NCI-H146 treated with DMSO at 0.1 percent for 48 hours (cell line): ENCODE data around the gene DBN1.
"Not testable (repeated sequence)": the region's sequence is repeated elsewhere in the genome, so short reads cannot be mapped to it uniquely, and the experiment has no call there.

Experiments used
- DNase-seq: peaks from one replicate; lab custom pipeline; 2025; ENCODE audit not compliant: unreplicated experiment; lab: John Stamatoyannopoulos, UW

DBN1 gene

GRCh38 chr5:177491983-177492746, 18.7 kb upstream of the DBN1 start:
- no peak for DNase-seq

GRCh38 chr5:177491429-177491945, 18.1 kb upstream of the DBN1 start:
- DNase-seq = no peak

GRCh38 chr5:177490992-177491391, 17.6 kb upstream of the DBN1 start:
- DNase-seq = no peak

- DNase-seq = no peak
Measured at GRCh38 chr5:177490311-177490991, 17.0 kb upstream of the DBN1 start.

DNA sequence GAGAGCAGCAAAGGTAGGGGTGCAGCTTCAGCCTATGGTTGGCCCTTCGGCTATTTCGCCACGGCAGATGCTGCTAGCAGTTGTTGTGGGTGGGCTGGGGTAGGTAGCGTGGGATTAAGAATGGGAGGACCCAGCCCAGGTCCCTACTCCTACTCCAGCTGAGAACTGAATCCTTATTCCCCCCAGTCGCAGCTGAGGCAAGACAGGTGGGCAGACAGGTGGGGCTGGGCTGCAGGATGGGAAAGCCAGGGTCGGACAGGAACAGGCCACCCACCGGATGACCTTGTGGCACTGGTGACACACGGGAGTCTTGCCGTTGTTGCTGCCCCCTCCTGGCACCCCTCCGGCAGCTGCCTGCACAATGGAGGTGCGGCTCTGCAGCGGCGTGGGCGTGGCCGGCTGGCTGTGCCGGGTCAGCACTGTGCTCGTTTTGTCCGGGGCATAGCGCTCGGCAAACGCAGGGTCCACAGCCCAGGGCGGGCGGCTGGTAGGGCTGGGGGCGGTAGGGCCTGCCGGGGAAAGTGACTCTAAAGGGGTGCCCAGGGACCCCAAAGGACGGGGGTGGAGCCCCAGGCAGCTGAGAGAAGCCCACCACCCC, 15.8 kb upstream of the DBN1 start:
- DNase-seq = no peak

DNA sequence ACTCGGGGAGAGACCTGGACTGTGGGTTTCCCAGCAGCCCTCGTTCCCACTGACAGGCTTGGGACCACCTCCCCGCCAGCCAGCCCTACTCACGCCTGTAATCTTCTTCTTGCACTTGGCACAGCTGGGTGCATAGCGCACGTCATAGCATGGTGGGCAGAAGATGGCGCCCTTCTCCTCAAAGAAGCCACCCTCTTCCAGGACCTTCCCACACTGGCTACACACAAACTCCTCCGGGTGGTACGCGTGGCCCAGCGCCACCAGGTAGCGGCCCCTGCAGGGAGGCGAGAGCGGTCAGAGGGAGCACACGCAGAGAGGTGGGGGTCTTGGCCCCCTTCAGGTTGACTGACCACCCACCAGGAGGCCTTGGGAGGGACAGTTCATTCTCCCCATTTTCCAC, 14.5 kb upstream of the DBN1 start:
- no peak for DNase-seq

- DNase-seq = no peak
Measured at GRCh38 chr5:177487144-177487543, 13.7 kb upstream of the DBN1 start.

GRCh38 chr5:177486256-177486655, 12.8 kb upstream of the DBN1 start:
- no peak for DNase-seq

DNA sequence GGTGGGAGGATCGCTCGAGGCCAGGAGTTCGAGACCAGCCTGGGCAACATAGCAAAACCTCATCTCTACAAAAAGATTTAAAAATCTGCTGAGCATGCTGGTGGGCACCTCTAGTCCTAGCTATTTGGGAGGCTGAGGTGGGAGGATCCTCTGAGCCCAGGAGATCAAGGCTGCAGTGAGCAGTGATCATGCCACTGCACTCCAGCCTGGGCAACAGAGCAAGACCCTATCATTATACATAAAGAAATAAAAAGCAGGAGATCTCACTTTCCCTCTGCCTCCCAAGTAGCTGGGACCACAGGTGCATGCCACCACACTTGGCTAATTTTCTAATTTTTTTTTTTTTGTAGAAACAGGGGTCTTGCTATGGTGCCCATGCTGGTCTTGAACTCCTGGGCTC, 12.3 kb upstream of the DBN1 start:
- DNase-seq = not testable (repeated sequence)

DNA sequence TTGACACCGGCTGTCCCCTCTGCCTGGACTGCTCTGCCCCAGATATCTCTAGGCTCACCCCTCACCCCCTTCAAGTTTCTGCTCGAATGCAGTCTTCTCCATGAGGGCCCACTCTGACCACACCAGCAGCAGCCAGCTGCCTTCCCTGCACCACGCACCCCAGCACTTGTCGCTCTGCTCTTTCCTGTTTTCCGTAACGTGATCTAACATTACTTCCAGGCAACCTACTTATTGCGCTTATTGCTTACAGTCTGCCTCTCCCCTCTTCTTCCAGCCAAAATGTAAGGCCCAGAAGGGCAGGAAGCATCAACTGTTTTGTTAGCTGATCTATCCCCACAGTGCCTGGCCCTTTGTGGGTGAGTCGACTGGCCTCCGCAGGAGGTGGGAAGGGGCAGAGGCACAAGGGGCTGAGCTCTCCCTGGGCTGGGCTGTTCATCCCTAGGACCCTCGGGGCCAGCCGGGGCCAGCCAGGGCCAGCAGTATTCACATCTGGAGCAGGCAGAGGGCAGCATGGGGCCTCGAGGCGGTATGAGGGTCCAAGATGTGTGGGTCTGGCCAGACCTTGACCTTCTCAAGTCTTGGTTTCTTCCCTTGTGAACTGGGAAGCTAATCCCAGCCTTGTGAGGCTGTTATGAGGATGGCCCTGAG, 11.6 kb upstream of the DBN1 start:
- DNase-seq = no peak

- no peak for DNase-seq
Measured at GRCh38 chr5:177483994-177484901, 10.8 kb upstream of the DBN1 start.

DNA sequence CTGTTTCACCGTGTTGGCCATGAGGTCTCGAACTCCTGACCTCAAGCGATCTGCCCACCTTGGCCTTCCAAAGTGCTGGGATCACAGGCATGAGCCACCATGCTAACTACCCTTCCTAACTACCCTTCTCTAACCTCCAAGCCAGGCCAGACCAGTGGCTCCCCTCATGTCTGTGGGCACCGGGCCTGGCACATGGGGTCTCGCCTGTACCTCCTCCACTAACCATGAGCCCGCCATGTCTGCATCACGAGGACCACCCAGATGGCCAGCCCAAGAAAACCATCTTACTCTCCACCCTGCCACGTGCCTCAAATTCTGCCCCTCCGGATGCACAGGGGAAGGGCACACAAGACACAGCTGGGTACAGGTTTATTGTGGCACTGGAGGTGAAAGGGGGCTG, 9.6 kb upstream of the DBN1 start:
- no peak for DNase-seq

DNA sequence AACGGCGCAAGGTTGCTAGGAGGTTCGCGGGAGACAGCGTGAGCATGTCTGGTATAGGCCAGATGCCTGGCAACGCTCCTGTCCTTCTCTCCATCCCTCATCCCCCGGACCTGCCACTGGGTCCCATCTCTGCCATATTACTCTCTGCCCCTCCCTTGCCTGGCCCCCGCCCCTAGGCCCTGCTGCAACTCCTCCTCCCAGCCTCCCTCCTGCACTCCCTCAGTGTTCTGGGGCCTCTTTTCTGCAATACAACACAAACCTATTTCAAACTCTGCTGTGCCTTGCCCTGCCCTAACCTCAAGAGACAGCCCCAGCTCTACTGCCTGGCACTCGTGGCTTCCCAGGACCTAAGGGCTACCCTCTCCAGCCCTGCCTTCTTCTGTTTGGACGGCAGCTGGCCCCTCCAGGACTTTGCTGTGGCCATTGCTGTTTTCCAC, 8.9 kb upstream of the DBN1 start:
- no peak for DNase-seq

GRCh38 chr5:177479774-177480173, 6.3 kb upstream of the DBN1 start:
- no peak for DNase-seq

DNA sequence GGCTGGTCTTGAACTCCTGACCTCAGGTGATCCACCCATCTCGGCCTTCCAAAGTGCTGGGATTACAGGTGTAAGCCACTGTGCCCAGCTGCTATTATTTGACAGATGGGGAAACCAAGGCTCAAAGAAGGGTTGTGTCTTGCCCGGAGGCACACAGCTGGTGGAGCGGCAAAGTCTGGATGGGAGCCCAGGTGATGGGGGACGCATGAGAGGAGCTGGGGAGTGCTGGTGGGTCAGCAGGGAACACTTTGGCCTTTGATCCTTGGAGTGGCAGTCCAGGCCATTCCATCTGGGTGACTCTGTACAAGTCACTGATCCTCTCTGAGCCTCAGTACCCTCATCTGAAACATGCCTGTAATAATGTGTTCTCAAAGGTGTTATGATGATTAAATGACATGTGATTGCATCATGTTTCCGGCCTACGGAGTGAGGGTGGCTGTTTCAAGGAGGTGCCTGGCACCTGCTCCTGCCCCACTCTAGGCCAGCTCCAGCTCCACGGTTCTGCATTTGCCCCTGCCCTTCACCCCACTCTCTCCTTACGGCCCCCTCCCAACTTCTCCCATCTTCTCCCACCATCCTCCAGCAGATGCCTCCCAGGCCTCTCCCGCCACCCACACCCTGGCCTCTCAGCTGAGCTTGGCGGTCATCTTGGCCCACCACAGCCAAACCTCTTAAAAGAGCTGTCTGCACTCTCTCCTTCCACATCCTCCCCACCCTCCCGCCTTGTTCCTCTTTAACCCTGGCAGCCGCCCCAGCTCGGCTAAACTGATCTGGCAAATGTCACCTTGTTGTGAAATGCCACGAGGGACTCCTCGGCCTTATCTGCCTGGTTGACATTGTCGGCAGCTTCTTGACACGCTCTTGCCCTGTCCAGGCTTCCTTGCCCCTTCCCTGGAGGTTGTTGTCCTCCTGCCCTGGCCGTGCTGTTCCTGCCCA, 5.5 kb upstream of the DBN1 start:
- no peak for DNase-seq

- no peak for DNase-seq
Measured at GRCh38 chr5:177477701-177478477, 4.5 kb upstream of the DBN1 start.

DNA sequence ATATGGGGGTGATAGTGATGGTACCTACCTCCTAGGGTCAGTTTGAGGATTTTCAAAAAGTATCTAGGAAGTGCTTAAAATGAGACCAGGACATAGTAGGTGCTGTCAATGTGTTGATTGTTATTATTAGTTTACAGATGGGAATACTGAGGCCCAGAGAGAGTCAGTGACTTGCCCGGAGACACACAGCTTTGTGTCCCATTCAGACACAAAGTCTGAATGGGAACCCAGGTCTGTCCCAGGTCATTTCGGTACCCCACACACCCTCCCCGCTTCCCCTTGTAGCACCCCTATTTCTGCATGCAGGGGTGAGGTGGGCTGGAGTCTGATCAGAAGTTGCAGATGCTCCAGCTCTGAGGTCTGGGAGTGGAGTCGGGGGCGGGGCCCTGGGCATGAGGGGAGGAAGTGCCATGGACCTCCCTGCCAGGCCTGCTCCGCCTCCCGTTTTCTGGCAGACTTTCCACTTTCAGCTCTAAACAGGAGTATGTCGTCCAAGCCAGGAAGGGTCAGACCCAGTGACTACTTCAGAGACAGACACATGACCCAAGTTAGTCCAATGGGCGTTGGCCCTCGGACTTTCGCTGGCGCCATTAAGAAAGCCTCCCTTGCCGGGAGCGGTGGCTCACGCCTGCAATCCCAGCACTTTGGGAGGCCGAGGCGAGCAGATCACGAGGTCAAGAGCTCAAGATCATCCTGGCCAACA, 3.2 kb upstream of the DBN1 start:
- DNase-seq = no peak
